Nucleus accumbens (tissue), 56 donors: Measurements from ENCODE around the gene GTF3C4.
A peak's percentile ranks its signal among the peaks of the same experiment; 100 is the strongest.

ENCODE experiments used
- DNase-seq, 56 donors: peaks; one replicate each; lab custom pipeline; 2025; lab: John Stamatoyannopoulos, UW

Gene GTF3C4

DNA sequence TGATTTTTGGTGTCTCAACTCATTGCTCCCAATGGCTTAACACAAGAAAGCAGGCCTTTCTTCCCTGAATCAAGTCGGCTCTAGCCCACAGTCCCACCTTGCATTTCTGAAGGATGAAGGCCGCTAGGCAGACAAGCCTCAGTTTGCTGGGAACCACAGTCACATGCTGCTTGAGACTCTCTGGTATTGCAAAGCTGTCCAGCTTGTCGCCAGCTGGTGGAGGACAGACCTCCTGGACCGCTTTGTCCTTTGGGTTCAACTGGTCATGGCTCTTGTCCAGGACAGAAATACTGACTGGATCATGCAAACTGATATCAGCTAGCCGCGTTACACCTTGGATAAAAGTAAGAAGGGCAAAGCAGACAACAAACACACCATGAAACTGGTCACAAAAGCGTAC, 23.5 kb upstream of the GTF3C4 start:
- no peak for DNase-seq

DNA sequence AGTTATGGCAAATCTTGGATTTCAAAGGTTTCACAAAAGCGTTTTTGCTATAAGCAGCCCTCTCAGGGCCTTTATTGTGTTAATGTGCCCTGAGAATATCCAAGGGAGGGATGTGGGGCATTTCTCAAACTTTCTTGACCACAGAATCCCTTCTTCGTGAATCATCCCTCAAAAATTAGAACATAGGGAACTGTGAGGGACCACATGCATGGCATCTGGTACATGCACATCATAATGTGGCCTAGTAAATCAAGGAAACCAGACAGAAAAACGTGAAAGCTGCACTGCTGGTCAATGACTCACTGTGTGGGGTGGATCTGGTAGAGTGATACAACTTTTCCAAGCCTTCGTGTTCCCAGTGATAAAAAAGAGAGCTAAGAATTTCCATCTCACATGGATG, 22.9 kb upstream of the GTF3C4 start:
- no peak for DNase-seq

DNA sequence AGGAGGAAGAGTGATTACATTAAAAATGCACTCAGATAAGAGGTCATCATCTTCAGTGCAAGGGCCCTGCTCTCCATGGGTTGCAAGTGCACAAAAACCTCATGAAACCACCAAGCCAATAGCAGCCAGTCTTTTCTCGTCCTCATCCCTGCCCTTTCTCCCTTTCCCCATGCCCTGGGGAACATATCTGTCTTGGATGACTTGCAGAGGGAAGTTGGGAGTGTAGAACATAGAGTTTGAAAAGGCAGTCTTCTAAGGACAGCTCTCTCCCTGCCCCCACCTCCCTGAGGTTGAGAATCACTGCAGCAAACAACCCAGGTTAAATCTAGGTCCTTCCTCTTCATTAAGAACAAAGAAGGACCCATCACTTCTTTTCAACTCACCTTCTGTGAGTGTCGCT, 22.5 kb upstream of the GTF3C4 start:
- DNase-seq = no peak

DNA sequence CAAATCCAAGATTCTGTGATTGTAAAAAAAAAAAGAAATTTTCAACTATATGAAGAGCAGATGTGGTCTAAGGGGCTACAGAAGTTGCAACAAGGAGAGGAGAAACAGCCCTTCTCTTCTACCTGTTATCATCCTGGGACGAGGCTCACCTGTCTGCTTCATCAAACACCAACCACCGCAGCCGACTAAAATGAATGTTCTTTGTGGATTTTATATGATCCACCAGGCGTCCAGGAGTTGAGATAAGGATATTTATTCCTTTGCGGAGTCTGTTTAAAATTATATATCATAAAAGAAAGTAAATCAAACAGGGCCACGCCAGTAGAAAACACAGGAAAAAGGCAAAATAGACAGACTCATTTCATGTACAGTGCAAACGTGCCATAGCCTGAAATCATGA, 22.0 kb upstream of the GTF3C4 start:
- no peak for DNase-seq

DNA sequence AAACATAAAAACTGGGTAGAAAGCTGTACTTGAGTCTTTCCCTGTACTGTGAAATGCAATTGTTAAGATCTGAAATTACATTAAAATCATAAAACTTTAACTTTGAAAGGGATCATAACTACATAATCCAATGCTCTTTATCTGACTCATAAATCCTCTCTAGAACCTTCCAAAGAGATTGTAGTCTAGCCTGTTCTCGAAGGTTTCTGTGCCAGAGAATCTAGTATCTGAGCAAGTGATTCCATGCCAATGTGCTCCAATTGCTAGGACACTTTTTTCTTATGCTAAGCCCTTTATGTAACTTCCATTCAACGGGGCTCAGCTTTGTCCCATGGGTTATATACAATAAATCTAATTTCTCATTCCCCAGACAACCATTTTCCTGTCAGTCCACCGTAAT, 21.6 kb upstream of the GTF3C4 start:
- DNase-seq = no peak

DNA sequence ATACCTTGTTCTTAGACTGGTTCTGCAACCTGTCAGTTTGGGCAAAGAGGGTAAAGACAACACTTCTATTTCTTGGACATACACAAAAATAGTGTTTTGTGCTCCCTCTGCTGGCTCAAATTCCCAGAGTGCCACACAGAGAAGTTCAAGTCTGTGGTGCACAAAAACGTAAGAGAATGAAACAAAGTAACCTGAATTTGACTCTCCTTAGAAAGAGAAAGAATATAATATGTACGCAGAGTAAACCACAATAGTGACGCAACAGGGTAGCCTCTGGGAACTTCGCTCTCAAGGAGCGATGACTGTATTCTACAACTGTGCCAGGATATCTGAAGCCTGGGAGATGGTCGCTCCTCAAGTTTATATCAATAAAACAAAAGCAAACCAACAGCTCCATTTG, 19.0 kb upstream of the GTF3C4 start:
- peak in 3 of 56 donors; percentile 4 to 8 (median 5) for DNase-seq

DNA sequence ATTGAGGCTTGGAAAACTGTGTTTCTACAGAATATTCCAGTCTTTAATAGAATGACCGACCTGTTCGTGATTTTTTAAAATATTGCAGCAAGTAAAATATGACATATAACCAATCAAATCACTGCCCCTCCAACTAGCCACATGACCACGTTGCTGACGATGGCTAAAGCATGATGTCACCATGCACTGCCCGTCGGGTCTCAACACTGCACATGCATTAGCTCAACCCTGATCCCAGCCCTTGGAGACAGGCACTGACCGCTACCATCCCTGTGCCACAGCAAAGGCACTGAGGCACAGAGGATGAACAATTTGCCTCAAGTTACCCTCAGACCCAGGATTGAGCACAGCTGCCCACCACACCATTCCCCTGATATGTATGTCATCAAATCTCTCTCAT, 14.0 kb upstream of the GTF3C4 start:
- DNase-seq = no peak

DNA sequence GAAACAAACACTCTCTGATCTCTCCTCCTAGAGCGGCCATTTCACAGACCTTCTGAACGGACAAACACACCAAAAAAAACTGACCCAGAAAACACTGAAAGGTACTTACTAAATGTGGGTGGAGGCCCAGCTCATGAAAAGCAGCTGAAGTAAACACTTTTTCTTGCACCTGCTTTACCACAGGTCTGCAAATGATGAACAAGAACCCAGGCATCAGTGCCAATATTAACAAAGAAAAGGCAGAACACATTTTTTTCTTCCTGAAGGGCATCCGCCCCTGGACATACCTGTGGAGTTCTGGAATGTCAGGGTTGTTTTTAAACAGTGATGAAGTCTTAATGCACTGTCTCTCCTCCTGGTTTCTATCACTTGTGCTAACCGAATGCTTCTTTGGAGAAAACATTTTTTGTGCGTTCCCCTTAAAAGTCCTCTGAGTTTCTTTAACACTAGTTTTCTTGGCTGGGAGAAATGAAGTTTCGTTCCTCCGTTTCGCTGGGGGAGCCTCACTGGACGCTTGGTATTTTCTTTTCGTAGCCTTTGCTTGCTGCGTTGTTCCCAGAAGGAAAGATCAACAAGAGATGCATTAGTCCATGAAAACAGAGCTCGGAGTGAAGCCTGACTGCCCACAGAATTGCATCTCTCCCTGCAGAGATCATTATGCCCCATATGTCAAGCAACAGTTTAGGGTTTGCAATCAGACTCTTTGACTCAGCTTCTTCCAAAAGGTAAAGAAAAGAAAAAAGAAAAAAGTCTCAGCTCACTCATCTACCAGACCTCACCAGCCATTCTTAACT, 7.9 kb upstream of the GTF3C4 start:
- DNase-seq = no peak

DNA sequence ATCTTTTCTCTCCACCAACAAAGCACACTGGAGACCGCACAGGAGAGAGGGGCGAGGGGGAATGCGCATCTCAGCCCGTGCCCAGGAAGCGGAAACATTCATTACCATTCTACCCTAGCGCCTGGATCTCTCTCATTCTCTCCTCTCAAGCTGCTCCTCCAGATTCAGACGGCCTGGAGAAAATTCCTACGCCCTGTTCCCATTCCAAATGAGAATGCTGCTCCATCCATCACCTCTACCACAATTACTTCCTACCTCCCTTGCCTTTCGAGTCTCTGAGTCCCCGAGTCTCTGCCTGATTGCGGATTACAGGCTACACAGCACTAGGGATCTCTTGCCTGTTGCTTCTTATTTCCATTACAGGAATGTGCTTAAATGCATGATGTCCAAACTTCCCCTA, 7.1 kb upstream of the GTF3C4 start:
- no peak for DNase-seq

DNA sequence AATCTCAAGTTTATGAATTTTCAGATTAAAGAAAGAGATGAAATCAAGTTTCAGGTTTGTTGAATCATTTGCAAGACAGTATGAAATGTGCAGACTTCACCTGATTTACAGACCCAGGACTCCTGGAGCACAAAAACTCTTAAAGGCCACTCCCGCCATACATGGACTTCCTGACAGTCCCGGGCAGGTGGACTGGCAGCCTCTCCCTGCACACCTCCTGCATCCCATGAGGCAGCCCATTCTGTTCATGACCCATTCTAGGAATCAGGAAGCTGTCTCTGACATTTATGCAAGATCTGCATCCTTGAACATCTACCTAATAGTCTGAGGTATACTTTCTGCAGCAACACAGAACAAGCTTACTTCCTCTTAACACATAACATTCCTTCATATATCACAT, 6.4 kb upstream of the GTF3C4 start:
- DNase-seq = no peak

DNA sequence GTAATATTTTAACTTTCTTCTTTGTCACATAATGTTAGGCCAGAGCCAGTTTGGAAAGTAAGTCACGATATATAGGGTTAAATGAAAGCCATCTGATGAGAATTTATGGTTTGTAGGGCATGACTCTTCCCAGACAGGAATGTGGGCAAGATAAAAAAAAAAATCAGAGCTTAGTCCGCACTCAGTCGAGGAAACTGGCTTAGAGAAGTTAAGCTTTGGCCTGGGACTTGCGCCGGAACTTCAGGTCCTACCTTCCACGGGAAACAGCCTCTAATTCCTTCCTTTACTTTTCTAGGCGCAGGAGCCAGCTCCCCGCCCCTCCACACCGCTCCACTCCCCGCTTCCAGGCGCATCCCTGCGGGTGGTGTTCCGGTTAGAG, 956 bp upstream of the GTF3C4 start:
- DNase-seq = peak in 1 of 56 donors; percentile 30

DNA sequence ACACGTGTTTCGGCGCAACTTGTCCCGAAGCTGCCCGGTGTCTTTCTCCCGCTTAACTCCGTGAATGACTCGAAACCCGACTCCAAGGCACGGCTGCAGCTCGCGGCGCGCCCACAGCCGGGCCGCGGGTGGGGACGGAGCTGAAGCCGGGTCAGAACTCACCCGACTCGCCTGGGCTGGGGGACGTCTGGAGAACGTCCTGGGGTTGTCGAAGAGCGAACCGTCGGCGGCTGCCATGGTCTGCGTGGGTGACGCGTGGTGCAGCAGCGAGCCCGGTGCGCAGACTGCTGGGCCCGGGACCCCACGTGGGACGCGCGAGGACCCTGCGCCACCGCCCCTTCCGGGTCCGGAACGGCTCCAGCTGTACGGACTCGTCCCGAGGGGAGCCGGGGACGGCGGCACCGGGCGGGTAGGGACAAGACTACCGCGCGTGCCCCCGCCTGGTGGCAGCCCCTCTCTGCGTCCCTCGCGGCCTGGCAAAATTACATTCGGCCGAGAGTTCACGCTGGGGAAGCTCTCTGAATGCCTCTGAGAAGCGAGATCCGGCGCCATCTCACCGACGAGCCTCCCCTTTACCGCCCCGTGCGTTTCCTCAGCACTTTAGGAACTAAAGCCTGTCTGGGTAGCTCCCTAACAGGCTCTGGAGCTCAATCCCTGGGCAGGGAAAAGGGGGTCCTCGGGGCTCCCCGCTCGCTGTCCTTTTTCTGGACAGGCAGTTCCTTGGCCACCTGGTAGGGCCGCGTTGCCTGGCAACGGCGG, 387 bp upstream of the GTF3C4 start, which contains the start of gene DDX31:
Gene DDX31 (minus strand): TSS at position 286 of the 759 bp plus-strand sequence. CDS start 49 bp downstream, at position 237.
- DNase-seq = peak; percentile 29 to 92 (median 80)

DNA sequence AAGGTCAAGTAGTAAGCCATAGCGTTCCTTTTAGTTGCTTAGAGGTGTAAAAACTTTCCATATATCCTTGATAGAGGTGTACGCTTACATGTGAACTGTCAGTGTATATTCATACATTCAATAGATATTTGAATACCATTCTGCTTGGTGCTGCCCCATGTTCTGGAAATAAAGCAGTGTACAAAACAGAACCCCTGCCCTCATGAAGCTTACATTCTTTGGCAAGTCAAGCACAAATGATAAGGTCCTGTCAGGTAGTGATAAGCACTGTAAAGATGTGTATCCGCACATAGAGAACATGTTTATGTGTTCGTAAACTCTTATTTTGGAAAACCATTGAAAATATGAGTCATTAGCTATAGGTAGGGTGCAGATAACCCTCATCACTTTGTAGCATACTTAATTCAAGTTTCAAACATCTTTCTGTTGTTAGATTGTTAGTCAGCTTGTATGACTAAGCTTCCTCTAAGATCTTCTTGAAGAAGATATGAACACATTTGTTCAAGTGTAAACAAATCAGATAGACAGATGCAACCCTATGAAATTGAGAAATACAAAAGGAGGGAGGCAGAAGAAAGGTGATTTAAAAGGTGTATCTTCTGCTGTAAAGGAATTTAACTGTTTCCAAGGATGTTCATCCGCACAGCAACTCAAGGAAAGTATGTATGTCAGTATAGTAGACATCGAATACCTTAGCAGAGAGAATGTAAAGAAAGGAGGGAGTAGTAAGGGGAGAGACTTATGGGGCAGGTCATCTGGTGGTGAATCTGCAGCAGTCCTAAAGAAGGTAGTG, 1.6 kb downstream of the GTF3C4 start:
- DNase-seq = no peak

DNA sequence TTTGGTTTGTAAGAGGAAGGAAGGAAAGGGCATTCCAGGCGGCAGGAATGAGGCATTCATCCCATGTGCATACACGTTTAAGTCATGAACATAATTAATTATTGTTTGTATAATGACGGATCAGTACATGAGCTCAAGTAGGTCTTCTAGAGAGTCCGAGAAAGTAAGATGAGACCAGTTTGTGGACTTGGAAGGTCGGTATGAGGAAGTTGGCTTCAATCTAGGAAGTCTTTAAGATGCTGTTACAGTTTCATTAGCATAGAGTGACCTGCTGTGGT, 2.1 kb downstream of the GTF3C4 start:
- no peak for DNase-seq

DNA sequence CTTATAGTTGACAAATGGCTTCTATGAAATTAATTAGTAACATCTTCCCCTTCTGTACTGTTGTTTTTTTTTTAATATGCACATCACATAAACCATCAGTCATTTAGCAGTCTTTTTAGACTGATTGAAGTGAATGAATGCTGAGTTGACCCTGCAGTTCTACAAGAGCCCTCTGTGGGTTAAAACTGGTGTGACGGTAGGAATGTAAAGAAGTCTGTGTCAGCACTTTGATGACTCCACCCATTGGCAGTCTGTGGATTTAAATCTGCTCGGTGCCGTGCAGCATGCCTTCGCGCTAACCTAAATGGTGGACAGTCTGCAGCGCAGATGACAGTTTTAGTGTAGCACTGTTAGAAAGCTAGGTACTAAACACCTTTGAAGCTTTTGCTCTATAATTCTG, 3.1 kb downstream of the GTF3C4 start:
- DNase-seq = no peak

DNA sequence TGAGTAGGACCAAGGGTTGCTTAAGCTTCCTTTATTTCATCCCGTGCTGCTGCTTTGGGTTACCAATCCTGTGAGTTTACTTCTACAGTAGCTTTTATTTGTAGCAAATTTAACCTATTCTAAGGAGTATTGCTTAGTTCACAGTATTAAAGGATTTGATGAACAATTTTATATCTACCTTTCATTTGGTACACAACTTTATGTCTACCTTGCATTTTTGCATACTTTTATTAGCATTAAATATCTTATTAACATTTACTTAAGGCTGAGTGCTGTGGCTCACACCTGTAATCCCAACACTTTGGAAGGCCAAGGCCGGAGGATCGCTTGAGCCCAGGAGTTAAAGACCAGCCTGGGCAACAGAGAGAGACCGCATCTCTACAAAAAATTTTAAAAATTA, 4.2 kb downstream of the GTF3C4 start:
- no peak for DNase-seq

DNA sequence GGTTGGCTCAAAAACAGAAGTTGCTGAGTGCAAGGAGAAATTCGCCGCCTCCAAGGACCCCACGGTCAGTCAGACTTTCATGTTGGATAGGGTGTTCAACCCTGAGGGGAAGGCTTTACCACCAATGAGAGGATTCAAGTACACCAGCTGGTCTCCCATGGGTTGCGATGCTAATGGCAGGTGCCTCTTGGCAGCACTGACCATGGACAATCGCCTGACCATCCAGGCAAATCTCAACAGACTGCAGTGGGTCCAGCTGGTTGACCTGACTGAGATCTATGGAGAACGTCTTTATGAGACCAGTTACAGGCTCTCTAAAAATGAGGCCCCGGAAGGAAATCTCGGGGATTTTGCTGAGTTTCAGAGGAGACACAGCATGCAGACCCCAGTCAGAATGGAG, 7.7 kb downstream of the GTF3C4 start:
- DNase-seq = no peak

DNA sequence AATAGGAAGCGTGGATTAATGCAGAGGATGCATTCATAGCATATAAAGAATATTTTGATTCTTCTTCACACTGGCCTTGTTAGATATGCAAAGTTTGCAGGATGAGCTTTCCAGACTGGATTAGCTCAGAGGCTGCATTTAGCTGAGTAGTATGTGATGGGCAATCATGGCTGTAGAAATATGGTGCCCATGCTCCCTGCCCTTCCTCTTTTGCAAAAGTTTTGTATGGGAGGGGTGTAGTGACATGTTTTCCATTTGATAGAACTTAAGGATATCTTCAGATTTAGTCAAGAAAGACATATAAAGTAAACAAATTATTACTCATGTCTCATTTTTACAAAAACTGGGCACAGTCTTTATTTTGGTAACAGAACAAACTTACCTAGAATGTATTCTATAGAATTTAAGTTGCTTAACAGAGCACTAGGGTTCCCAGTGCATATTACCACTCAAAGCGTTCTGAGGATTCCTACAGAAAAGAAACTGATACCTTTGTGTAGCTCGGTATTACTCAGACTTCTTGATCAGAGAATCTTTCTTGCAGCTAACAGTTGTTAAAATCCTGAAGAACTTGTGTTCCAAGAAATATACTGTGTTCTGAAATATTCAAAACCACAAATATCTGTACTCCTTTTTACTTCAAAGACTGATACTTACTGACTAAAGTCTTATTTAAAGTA, 9.8 kb downstream of the GTF3C4 start:
- DNase-seq = no peak

DNA sequence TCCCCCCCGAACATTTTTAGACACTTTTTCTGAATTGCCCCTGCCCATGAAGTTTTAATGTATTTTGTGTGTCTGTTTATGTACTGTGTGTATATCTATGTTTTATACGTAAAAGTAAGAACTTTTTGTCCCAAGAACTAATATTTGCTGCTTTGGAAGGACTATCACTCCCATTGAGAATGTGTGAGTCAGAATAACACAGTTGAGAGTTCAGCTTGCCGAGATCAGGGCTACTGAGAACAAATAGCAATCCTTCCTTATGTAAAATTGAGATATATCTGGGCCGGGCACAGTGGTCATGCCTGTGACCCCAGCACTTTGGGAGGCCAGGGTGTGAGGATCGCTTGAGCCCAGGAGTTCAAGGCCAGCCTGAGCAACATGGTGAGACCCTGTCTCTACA, 11.3 kb downstream of the GTF3C4 start:
- no peak for DNase-seq

DNA sequence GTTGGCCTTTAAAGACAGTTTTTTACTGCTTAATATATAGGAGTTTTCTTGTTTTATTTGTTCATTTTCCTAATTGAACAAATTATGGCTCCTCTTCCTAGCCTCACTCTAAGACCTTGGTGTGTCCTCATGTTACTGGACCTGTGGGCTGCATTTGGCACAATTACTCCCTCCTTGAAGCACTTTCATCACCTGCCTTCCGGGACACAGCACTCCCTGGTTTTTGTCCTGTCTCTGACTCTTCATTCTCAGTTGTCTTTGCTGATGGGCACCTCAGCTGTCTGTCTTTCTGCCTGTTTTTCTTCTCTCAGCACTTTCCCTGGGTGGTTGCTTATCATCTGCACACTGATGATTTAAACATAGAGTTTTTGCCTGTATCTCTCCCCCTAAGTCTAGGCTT, 13.6 kb downstream of the GTF3C4 start:
- no peak for DNase-seq

DNA sequence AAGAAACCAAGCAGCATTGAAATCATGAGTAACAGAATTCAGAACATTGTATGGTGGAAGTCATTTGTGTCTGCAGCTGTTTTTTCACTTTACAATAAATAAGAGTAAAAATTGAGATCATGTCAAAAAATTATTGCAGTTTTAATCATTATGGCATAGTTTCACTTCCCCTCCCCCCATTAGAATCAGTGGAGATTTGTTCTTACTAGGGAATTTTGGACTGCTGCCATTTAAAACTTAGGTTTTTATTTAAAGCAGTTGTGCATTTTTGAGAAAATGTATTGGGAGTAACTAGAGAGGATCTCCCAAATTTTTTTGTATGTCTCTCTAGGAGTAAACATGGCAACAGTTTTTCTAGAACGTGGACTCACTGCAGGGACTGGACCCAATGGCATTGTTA, 20.4 kb downstream of the GTF3C4 start:
- no peak for DNase-seq
